HG03196 (cell line): ENCODE measurements around the gene FBXO24.

Experiments used
- ATAC-seq: cut with Tn5 transposase; IDR thresholded peaks from one replicate; pipeline ENCODE4 v1.9.1; 2021; ENCODE audit not compliant: unreplicated experiment

Gene FBXO24

DNA sequence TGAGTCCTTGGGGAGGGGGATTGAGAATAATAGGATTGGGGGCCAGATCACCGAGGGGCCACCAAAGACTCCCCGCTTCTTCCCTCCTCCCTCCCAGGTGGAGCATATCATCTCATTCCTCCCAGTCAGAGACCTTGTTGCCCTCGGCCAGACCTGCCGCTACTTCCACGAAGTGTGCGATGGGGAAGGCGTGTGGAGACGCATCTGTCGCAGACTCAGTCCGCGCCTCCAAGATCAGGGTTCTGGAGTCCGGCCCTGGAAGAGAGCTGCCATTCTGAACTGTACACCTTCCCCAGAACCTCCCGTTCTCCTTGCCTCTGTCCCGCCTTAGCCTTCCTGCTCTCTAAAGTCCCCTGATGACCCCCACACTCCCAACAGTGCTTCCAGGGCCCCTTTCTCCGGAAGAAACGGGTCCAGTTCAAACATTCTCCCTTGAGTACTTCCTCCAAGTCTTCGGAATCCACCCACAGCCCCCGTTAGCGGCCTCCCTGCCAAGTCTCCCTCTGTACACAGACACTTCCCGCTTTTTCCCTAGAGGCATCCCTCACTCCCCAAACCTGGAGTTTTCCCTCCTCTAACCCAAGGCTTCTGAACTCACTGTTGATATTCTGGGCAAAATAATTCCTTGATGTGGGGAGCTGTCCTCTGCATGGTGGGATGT, 4.1 kb downstream of the FBXO24 start:
- no peak for ATAC-seq

DNA sequence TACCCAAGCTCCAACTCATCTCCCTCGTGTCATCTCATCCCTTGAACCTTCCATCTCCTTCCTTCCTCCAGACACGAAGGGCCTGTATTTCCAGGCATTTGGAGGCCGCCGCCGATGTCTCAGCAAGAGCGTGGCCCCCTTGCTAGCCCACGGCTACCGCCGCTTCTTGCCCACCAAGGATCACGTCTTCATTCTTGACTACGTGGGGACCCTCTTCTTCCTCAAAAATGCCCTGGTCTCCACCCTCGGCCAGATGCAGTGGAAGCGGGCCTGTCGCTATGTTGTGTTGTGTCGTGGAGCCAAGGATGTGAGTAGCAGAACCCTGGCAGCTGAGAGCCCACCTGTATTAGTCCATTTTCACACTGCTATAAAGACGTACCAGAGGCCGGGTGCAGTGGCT, 5.5 kb downstream of the FBXO24 start:
- ATAC-seq = no peak

DNA sequence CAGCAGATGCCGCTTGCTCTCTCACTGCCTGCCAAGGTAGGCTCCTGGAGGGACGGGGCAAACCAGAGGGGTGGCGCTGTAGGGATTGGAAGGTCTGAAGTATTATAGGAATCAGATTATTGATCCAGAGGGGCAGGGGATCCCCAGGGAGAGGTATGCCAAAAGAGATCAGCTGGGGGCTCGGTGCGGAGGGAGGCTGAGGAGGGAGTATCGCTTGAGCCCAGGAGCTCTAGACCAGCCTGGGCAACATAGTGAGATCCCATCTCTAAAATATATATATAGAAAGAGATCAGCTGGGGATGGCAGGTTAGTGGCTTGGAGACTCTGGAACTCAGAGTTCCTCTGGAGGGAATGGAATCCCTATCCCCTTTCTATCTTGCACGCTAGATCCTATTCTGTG, 9.1 kb downstream of the FBXO24 start:
- ATAC-seq = no peak

DNA sequence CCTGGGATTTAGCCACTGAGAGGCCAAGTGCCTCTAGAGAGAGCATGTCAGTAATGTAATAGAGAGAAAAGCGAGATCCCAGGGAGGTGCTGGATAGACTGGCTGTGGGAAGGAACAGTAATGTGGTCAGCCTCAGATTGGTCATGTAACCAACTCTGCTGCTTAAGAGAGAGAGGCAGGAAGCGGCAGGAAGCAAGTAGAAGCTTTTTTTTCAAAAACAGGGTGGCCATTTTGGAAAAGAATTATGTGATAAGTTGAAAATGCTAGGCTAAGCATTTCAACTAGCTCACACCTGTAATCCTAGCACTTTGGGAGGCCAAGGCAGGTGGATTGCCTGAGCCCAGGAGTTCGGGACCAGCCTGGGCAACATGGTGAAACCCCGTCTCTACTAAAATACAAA, 12.3 kb downstream of the FBXO24 start:
- no peak for ATAC-seq

DNA sequence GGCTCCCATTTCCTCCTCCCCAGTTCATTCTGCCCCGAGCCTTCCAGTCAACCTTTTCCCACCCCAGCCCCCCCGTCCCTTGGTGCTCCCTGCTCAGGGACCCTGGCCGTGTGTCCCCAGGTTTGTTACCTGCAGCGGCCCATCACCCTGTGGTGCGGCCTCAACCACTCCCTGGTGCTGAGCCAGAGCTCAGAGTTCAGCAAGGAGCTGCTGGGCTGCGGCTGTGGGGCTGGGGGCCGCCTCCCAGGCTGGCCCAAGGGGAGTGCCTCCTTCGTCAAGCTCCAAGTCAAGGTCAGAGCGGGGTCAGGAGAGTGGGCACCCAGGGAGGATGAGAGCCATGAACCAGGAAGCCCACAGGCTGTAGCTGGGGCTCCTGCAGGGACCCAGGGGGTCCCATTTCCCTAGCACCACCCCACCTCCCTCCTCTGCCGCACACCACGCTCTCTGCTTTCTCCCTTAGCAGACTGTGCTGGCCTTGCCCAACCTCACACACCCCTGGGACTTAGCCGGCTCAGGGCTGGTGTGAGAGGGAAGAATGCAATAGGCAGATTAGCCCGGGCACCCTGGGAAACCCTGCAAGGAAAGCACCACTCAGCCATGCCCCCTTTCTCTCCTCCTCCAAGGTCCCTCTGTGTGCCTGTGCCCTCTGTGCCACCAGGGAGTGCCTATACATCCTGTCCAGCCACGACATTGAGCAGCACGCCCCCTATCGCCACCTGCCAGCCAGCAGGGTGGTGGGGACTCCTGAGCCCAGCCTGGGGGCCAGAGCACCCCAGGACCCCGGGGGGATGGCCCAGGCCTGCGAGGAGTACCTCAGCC, 14.0 kb downstream of the FBXO24 start:
- ATAC-seq = no peak

DNA sequence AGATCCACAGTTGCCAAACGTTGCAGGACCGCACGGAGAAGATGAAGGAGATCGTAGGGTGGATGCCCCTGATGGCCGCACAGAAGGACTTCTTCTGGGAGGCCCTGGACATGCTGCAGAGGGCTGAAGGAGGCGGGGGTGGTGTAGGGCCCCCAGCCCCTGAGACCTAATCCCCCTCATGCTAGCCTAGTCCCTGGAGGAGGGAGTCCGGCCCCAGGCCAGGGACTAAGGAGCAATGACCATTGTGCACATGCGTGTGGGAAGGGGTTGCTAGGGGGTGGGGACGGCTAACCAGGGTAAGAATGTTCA, 14.6 kb downstream of the FBXO24 start:
- no peak for ATAC-seq

DNA sequence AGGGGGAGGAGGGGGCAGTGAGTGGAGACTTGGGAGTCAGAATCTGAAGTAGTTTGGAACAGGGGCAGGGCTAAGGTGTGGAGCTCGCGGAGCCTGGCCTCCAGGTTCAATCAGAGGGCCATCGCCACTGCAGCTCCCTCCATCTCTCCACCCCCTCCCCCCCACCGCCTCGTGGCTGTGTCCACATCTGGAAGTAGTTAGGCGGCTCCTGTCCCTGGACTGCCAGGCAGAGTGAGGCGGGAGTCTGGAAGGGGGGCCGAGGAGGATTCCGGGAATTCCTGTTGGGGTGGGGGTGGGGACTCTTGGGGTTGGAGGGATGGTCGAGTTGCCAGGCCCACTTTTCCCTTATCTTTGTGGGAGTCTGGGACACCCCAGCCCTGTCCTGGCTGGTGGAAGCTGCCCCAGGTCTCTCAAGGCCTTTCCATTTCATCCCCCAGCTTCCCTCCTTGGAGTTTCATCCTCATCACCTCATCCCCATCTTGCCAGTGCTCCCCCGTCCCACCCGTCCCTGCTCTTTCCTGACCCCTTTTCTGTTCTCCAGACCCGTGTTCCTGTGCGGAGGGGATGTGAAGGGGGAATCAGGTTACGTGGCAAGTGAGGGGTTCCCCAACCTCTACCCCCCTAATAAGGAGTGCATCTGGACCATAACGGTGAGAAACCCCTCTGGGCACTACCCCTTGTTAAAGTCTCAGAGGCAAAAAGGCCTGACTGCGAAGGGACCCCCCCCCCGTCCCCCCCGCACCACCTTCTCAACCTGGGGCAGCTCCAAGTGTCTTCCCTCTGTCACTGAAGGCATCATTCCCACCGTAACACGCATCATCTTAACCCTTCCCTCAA, 17.0 kb downstream of the FBXO24 start:
- no peak for ATAC-seq

DNA sequence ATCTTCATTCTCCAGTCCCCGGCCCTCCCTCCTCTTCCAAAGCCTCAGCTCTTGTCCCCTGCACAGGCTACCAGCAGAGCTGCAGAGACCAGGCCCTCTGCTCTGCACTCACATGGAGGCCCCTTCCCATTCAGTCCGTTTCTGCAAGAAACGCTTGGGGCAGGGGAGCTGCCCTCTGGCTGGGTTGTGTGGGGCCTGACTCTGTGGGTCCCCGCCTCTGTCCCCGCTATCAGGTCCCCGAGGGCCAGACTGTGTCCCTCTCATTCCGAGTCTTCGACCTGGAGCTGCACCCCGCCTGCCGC, 17.5 kb downstream of the FBXO24 start:
- ATAC-seq = no peak

DNA sequence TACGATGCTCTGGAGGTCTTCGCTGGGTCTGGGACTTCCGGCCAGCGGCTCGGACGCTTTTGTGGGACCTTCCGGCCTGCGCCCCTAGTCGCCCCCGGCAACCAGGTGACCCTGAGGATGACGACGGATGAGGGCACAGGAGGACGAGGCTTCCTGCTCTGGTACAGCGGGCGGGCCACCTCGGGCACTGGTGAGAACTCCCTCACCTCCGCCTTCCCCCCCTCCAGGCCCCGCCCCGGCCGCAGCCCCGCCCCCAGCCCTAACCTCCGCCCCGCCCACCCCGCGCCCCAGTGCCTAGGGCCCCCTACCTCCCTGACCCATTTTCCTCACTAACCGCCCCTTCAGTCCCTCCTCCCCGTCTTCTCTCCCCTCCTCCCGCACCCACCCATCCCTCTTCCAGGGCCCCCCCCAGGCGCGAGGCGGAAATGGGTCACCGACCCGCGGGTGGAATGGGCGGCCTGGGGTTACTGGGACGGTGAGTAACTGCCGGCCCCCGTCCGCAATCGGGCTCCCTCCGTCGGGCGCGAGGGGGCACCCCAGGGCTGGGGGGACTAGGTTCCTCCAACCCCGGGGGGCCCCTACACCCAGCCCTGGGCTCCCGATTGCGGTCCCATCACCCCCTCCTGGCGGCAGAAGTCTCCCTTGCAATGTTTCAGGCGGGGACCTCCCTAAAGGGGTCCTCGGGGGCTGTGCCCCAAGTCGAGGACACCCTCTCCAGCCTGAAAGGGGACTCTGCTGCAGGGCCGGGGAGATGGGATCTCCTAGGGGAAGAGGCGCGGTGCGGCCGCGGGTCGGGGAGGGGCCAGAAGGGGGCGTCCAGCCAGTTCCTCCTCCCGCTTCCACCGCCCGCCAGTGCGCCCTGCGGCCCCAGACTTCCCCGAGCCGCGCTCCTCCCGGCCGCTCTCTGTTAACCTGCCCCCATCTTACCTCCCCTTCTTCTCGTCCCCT, 18.2 kb downstream of the FBXO24 start:
- ATAC-seq = peak; percentile 47

DNA sequence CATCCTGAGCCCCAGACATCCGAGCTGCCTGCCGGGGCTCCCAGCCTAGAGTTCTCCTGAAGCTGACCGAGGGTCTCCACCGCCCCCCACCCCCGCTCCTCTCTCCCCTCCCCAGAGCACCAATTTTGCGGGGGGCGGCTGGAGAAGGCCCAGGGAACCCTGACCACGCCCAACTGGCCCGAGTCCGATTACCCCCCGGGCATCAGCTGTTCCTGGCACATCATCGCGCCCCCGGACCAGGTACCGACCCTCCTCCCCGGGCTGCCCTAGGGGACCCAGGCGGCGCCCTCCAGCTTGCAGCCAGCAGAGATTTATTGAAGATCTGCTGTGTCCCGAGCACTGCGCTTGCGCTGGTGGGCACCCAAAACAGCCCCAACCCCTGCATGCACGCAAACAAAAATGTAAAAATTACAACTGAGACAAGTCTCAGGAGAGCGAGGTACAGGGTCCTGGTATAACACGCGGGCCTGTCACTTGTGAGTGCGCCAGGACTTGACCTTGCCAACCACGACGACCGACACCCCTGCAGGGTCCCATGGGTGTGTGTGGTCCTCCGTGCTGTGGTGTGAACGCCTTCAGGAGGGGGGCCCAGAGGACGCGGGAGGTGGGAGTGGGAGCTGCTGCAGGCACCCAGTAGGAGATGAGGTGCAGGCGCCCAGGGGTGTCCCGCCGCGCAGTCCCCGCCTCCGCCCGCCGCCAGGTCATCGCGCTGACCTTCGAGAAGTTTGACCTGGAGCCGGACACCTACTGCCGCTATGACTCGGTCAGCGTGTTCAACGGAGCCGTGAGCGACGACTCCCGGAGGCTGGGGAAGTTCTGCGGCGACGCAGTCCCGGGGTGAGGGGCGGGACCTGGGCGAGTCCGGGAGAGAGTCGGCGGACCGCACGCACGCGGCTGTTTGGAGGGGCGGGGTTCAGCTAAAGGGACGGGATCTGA, 19.1 kb downstream of the FBXO24 start:
- ATAC-seq = peak; percentile 11

DNA sequence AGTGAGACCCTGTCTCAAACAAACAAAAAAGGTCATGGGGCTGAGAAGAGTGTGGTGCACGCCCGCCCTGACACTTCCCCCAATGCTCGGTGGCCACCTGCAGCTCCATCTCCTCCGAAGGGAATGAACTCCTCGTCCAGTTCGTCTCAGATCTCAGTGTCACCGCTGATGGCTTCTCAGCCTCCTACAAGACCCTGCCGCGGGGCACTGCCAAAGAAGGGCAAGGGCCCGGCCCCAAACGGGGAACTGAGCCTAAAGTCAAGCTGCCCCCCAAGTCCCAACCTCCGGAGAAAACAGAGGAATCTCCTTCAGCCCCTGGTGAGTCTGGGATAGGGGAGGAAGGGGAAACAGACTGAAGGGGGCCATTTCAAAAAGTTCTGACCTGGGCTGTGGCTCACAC, 20.2 kb downstream of the FBXO24 start:
- ATAC-seq = no peak

DNA sequence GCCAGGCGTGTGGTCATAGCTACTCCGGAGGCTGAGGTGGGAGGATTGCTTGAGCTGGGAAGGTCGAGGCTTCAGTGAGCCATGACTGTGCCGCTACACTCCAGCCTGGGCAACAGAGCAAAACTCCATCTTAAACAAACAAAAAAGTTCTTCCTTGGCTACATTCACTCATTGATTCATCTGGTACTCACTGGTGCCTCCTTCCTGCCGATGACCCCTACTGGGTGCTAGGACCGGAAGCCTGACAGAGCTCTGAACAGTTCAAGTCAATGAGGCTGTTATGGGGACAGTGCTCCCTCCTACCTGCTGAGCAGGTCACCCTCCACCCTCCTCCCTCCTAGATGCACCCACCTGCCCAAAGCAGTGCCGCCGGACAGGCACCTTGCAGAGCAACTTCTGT, 21.0 kb downstream of the FBXO24 start:
- no peak for ATAC-seq

DNA sequence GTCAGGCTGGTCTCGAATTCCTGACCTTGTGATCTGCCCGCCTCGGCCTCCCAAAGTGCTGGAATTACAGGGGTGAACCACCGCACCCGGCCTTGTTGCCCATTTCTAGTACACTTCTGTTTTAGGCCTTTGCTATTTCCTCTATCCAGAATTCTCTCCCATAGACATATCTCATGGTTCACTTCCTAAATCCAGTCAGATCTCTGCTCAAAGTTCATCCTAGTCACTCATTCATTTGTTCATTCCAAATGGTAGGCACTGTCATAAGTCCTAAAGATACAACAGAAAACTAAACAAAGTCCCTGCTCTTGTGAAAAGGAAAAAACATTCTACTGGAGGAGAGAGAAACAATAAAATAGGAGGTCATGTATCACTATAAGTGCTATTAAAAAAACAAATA, 23.8 kb downstream of the FBXO24 start:
- ATAC-seq = no peak

DNA sequence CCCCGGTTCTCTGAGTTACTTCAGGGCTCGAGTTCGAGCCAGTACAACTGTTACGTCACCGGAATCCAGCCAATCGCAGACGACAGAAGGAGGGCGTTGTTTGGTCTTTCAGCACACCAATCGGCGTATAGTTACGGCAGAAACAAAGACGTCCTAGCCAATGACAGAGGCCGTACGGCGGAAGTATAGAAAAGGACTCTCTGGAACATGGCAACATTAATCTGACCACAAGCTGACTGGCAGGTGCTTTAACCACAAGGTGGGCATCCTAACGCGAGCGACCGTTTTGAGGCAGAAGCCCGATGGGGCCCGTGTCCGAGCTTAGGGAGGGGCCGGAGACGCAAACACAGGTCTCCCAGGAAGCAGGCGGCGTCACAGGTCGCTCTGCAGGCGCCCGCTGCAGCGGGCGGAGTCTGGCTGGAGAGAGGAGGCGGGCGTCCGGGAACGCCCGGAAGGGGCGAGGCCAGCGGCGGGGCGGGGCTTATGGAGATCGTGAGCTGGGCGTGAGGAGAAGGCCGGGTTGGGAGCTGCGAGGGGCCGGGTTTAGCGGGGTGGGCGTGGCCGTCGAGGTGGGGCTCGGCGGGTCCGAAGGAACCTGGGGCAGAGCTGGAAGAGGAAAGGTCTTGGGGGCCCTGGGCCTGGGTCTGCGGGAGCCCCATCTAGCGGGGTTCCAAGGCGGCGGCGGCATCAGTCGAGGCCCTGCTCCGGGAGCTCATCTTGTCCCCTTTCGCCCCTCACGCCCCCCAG, 26.0 kb downstream of the FBXO24 start, which contains the start of gene MOSPD3:
TSS of gene MOSPD3 (plus strand) at position 558 of the 747 bp plus-strand sequence. CDS start 252 bp downstream, outside the sequence.
- peak; percentile 92 for ATAC-seq

DNA sequence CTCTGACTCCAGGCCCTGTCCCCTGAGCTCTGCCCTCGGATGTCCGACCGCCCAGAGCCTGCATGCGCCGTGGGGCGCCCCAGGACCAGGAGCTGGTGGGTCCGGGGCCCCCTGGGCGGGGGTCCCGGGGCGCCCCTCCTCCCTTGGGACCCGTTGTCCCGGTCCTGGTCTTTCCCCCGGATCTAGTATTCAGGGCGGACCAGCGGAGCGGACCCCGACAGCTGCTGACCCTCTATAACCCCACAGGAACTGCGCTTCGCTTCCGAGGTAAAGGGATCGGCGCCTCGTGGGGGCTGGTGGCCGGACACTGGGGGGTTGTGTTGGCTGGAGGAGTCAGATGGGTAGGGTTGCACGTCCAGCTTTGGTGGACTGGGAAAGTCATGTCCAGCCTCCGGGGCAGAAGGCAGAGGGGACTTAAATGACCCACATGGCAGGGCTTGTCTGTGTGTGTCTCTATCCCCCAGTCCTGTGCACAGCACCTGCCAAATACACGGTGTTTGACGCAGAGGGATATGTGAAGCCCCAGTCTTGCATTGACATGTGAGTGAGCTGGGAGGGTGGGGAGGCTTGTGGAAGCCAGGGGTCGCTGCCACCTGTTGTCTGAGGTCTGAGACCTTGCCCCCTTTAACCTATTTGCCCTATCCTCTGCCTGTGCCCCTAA, 26.7 kb downstream of the FBXO24 start:
- ATAC-seq = peak; percentile 5

DNA sequence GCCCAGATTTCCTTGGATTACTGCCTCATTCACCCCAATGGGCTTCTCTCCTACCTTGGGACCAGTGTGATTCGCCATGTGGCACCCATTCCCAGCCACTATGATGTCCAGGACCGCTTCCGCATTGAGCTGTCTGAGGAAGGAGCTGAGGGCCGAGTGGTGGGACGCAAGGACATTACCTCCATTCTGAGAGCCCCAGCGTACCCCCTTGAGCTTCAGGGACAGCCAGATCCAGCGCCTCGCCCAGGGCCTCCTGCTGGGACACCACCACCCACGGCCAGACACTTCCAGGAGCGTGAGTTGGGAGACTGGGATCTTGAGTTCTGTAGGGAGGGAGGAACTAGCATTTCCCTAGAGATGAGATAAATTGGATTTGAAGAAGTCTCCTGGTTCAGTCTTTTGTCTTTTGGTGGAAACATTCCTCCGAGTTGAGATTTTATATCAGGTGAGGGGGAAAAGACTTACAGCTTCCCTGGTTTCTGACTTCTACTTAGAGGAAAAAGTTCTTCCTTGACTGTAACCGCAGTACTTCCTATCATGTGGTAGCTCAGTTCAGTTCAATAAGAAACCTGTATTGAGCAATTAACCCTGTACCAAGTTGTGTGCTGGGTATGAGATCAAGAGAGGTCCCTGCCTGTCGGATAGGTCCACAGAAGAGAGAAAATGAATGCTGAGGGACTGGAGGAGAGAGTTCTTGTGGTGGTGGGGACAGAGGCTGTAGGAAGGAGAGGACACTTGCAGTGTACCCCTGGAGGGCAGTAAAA, 27.5 kb downstream of the FBXO24 start:
- ATAC-seq = no peak

DNA sequence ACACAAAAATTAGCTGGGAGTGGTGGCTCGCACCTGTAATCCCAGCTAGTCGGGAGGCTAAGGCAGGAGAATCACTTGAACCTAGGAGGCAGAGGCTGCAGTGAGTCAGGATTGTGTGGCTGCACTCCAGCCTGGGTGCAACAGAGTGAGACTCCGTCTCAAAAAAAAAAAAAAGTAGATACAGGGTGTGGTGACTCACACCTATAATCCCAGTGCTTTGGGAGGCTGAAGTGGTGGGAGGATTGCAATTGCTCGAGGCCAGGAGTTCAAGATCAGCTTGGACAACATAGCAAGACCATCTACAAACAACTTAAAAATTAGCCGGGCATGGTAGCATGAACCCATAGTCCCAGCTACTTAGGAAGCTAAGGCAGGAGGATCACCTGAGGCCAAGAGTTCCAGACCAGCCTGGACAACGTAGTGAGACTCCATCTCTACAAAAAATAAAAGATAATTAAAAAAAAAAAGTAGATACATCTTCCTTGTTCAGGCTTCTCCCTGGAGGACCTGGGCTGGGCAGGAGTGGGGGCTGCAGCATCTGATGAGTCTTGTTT, 28.3 kb downstream of the FBXO24 start:
- no peak for ATAC-seq

DNA sequence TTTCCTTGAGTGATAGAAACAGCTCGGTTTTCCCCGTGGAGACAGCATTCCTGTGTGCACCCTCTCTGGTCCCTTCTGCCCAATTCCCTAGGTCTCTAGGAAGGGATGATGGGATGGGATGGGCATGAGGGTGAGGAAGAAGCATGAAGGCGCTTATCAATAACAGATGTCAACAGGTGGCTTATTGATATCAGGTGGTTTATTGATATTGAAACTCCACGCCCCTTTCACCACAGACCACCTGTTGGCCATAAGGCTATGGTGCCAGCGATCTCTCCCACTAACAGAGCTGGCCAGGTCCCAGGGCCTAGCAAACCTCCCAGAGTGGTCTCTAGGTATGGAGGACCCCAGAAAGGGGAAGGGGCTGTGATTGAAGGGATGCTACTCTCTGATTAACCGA, 34.1 kb downstream of the FBXO24 start:
- ATAC-seq = no peak
